Measurements from ENCODE around the gene TAC3. TPM values are rescaled to one million over a fixed set of nuclear protein-coding genes. Genes with fewer than 3 reads are reported as not detected.
"Not testable (repeated sequence)": the region's sequence is repeated elsewhere in the genome, so short reads cannot be mapped to it uniquely, and the experiment has no call there.

Gene TAC3
- total RNA-seq, 4 donors from 2014 or later = not detected

DNA sequence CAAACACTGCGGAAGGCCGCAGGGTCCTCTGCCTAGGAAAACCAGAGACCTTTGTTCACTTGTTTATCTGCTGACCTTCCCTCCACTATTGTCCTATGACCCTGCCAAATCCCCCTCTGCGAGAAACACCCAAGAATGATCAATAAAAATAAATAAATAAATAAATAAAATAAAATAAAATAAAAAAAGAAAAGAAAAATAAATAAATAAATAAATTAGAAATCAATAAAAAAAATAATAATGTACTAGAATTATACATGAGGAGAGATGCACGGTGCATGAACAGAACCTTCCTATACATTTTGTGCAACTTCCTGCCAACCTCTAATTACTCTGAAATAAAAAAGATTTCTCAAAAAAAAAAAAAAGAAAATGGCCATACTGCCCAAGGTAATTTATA is 51.2 kb downstream of the TAC3 start:
- H3K4me3 ChIP-seq; H3K27ac ChIP-seq (replicated peaks in 1 of 4); intact Hi-C loops (cut with DNase I); H3K9me3 ChIP-seq; H3K4me1 ChIP-seq; H3K27me3 ChIP-seq; DNase-seq (ENCODE audit: extremely low spot score); H3K36me3 ChIP-seq: not testable (repeated sequence)
- 95% methylated on average over 4 of the region's 4 CpGs for WGBS

DNA sequence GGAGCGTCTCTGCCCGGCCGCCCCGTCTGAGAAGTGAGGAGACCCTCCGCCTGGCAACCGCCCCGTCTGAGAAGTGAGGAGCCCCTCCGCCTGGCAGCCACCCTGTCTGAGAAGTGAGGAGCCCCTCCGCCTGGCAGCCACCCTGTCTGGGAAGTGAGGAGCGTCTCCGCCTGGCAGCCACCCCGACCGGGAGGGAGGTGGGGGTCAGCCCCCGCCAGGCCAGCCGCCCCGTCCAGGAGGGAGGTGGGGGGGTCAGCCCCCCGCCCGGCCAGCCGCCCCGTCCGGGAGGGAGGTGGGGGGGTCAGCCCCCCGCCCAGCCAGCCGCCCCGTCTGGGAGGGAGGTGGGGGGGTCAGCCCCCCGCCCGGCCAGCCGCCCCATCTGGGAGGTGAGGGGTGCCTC is 52.8 kb downstream of the TAC3 start:
- not testable (repeated sequence) for H3K27ac ChIP-seq (replicated peaks in 1 of 4)

DNA sequence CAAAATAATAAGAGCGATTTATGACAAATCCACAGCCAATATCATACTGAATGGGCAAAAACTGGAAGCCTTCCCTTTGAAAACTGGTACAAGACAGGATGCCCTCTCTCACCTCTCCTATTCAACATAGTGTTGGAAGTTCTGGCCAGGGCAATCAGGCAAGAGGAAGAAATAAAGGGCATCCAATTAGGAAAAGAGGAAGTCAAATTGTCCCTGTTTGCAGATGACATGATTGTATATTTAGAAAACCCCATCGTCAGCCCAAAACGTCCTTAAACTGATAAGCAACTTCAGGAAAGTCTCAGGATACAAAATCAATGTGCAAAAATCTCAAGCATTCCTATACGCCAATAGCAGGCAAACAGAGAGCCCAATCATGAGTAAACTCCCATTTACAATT is 54.1 kb downstream of the TAC3 start:
- H3K4me3 ChIP-seq; H3K27me3 ChIP-seq; H3K36me3 ChIP-seq; H3K27ac ChIP-seq (replicated peaks in 1 of 4); H3K4me1 ChIP-seq; intact Hi-C loops (cut with DNase I); DNase-seq (ENCODE audit: extremely low spot score): not testable (repeated sequence)
- 73% methylated on average over 4 of the region's 4 CpGs for WGBS
- peaks cover 0 to 21% (median 15%) of the 10 kb centered on the region in 4 donors for H3K9me3 ChIP-seq

More for the DNA sequence above, 52.8 kb downstream of the TAC3 start:
- H3K27me3 ChIP-seq; DNase-seq (ENCODE audit: extremely low spot score); H3K36me3 ChIP-seq; intact Hi-C loops (cut with DNase I); H3K4me1 ChIP-seq; H3K4me3 ChIP-seq: not testable (repeated sequence)
- peaks cover 0 to 13% (median 8%) of the 10 kb centered on the region in 4 donors for H3K9me3 ChIP-seq
- 89% methylated on average over 5 of the region's 27 CpGs for WGBS

Other genes starting within 250 kb of the TAC3 start
- gene SDR9C7, start 82.1 kb downstream of the TAC3 start, total RNA-seq = under 1 TPM in 2 of 4 donors, not detected in 2; 0.40 to 0.42 TPM
- gene RDH16, start 58.9 kb downstream of the TAC3 start, total RNA-seq = under 1 TPM in 3 of 4 donors, not detected in 1; 0.17 to 0.69 (median 0.42) TPM
- gene ZBTB39, start 10.0 kb downstream of the TAC3 start, total RNA-seq = 1 to 10 TPM; 5.0 to 9.1 (median 7.1) TPM
- gene MYO1A, start 33.6 kb upstream of the TAC3 start, total RNA-seq = 1 to 10 TPM in 1 of 4 donors, under 1 TPM in 3; 0.06 to 1.1 (median 0.83) TPM
- gene NEMP1, start 62.3 kb upstream of the TAC3 start, total RNA-seq = 10 to 100 TPM in 2 of 4 donors, 1 to 10 TPM in 2; 8.3 to 11.8 (median 10.0) TPM
- gene NAB2, start 72.6 kb upstream of the TAC3 start, total RNA-seq = 10 to 100 TPM; 21.6 to 41.5 (median 35.1) TPM
- 100 to 1,000 TPM; 111 to 168 (median 157) TPM for gene STAT6, start 94.8 kb upstream of the TAC3 start, total RNA-seq
- 100 to 1,000 TPM; 203 to 338 (median 250) TPM for gene LRP1, start 112.0 kb upstream of the TAC3 start, total RNA-seq
- gene LRP1-AS, start 131.1 kb upstream of the TAC3 start, total RNA-seq = not detected
- not detected for gene NXPH4, start 200.3 kb upstream of the TAC3 start, total RNA-seq
- gene SHMT2, start 213.2 kb upstream of the TAC3 start, total RNA-seq = 10 to 100 TPM; 22.8 to 60.4 (median 34.6) TPM
- gene STAC3, start 234.7 kb upstream of the TAC3 start, total RNA-seq = 1 to 10 TPM in 2 of 4 donors, under 1 TPM in 2; 0.42 to 1.7 (median 1.2) TPM